ENCODE measurements around the gene LRBA. TPM values are rescaled to one million over a fixed set of nuclear protein-coding genes. Genes with fewer than 3 reads are reported as not detected.

Gene LRBA
- total RNA-seq, 5 donors from 2014 or later (not counting 1 experiment from before 2014, with no cell fraction given), result 56.1 to 81.7 (median 56.9) TPM

DNA sequence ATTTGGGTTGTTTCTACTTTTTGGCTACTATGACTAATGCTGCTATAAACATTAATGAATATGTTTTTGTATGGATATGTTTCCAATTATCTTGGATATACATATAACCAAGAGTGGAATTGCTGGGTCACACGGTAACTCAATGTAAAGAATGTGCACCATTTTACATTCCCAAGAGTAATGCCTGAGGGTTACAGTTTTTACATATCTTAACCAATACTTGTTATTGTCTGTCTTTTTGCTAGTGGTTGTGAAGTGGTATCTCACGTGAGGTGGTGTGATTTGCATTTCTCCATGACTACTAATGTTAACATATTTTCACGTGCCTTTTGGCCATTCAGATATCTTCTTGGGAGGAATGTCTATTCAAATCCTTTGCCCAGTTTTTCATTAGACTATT lies 633.5 kb downstream of the LRBA start:
- Histone ChIP-seq H3K9me3 (no peaks in the 10 kb centered on the region), H3K4me3 (ENCODE audit: control insufficient read depth in 1 of 2, extremely low read depth in 1 of 2, low read length in 1 of 2) (no peak overlapping the region), H3K27me3 (replicated peaks in 1 of 2; ENCODE audit: control insufficient read depth in 2 of 2, extremely low read depth in 1 of 2, insufficient read depth in 2 of 2, low read length in 1 of 2) (no peaks in the 10 kb centered on the region), H3K27ac (ENCODE audit: low read length) (no peak overlapping the region), H3K4me1 (ENCODE audit: control insufficient read depth in 1 of 2, extremely low read depth in 1 of 2, insufficient read depth in 2 of 2, low read length in 2 of 2) (no peaks in the 10 kb centered on the region), H3K36me3 (ENCODE audit: control insufficient read depth in 2 of 2, extremely low read depth in 1 of 2, insufficient read depth in 1 of 2, low read length in 1 of 2) (no peaks in the 10 kb centered on the region)
- H3K4me3 Mint-ChIP-seq, result no peak overlapping the region
- peaks cover 0 to 5% (median 0%) of the 10 kb centered on the region in 3 donors for H3K4me1 Mint-ChIP-seq
- ChIA-PET POLR2A (no interaction called here), CTCF (no interaction called here)
- H3K9me3 Mint-ChIP-seq, result no peaks in the 10 kb centered on the region
- H3K27me3 Mint-ChIP-seq, result no peaks in the 10 kb centered on the region
- H3K27ac Mint-ChIP-seq, result no peak overlapping the region
- no peak for DNase-seq
- no peak for ATAC-seq (replicated peaks in 1 of 4)
- no CpG with 5 or more reads among the region's 3 CpGs for WGBS (ENCODE audit: insufficient coverage)
- peaks cover 25% of the 10 kb centered on the region for H3K36me3 Mint-ChIP-seq

DNA sequence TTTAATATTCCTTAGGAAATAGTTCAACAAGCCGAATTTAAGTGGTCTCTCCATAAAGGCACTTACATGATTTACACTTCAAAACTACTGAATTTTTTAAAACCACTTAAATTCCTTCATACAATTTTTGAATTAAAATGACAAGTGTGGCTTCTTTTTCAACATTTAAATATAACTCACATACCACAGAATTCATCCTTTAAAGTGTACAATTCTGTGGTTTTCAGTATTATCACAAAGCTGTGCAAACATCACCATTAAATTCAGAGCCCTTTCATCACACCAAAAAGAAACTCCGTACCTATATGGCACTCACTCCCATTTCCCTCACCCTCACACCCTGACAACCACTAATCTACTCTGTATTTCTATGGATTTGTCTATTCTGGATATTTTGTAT lies 634.0 kb downstream of the LRBA start:
- POLR2A ChIA-PET, result no interaction called here
- Histone ChIP-seq H3K36me3 (ENCODE audit: control insufficient read depth in 2 of 2, extremely low read depth in 1 of 2, insufficient read depth in 1 of 2, low read length in 1 of 2) (no peaks in the 10 kb centered on the region), H3K9me3 (no peaks in the 10 kb centered on the region), H3K27ac (ENCODE audit: low read length) (no peak overlapping the region), H3K27me3 (replicated peaks in 1 of 2; ENCODE audit: control insufficient read depth in 2 of 2, extremely low read depth in 1 of 2, insufficient read depth in 2 of 2, low read length in 1 of 2) (no peaks in the 10 kb centered on the region), H3K4me1 (ENCODE audit: control insufficient read depth in 1 of 2, extremely low read depth in 1 of 2, insufficient read depth in 2 of 2, low read length in 2 of 2) (no peaks in the 10 kb centered on the region), H3K4me3 (ENCODE audit: control insufficient read depth in 1 of 2, extremely low read depth in 1 of 2, low read length in 1 of 2) (no peak overlapping the region)
- WGBS (ENCODE audit: insufficient coverage), result no CpG with 5 or more reads among the region's 2 CpGs
- peaks cover 0 to 5% (median 0%) of the 10 kb centered on the region in 3 donors for H3K4me1 Mint-ChIP-seq
- no peak overlapping the region for H3K27ac Mint-ChIP-seq
- CTCF ChIA-PET, result no interaction called here
- no peaks in the 10 kb centered on the region for H3K9me3 Mint-ChIP-seq
- ATAC-seq (replicated peaks in 1 of 4) (no peak), DNase-seq (no peak)
- no peaks in the 10 kb centered on the region for H3K27me3 Mint-ChIP-seq
- no peak overlapping the region for H3K4me3 Mint-ChIP-seq
- H3K36me3 Mint-ChIP-seq, result peaks cover 24% of the 10 kb centered on the region

DNA sequence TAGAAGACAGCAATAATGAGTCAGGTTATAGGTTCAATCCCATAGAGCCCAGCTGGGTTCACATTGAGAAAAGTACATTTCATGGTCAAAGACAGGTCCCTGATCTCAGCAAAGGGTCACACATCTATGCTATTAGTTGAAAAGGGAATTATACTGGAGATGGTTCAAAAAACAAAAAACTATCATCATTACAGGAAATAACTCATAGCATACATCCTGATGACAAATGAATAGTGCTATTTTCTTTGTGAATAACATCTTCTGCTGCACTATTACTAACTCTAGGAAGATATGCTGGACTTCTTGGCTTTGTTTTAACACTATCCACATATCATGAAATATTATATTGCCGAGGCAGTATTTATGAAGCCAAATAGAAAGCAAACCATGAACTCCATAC lies 635.6 kb downstream of the LRBA start:
- Mint-ChIP-seq H3K4me3 (no peak overlapping the region), H3K27ac (no peak overlapping the region), H3K4me1 (peaks cover 0 to 5% (median 0%) of the 10 kb centered on the region in 3 donors), H3K9me3 (no peaks in the 10 kb centered on the region), H3K27me3 (no peaks in the 10 kb centered on the region), H3K36me3 (peaks cover 34% of the 10 kb centered on the region)
- ChIA-PET POLR2A (no interaction called here), CTCF (no interaction called here)
- H3K36me3 ChIP-seq (ENCODE audit: control insufficient read depth in 2 of 2, extremely low read depth in 1 of 2, insufficient read depth in 1 of 2, low read length in 1 of 2), result no peaks in the 10 kb centered on the region
- H3K27ac ChIP-seq (ENCODE audit: low read length), result no peak overlapping the region
- ATAC-seq (replicated peaks in 1 of 4) (no peak), DNase-seq (no peak)
- no CpG with 5 or more reads among the region's 1 CpG for WGBS (ENCODE audit: insufficient coverage)
- H3K9me3 ChIP-seq, result no peaks in the 10 kb centered on the region
- no peaks in the 10 kb centered on the region for H3K4me1 ChIP-seq (ENCODE audit: control insufficient read depth in 1 of 2, extremely low read depth in 1 of 2, insufficient read depth in 2 of 2, low read length in 2 of 2)
- no peak overlapping the region for H3K4me3 ChIP-seq (ENCODE audit: control insufficient read depth in 1 of 2, extremely low read depth in 1 of 2, low read length in 1 of 2)
- H3K27me3 ChIP-seq (replicated peaks in 1 of 2; ENCODE audit: control insufficient read depth in 2 of 2, extremely low read depth in 1 of 2, insufficient read depth in 2 of 2, low read length in 1 of 2), result no peaks in the 10 kb centered on the region

DNA sequence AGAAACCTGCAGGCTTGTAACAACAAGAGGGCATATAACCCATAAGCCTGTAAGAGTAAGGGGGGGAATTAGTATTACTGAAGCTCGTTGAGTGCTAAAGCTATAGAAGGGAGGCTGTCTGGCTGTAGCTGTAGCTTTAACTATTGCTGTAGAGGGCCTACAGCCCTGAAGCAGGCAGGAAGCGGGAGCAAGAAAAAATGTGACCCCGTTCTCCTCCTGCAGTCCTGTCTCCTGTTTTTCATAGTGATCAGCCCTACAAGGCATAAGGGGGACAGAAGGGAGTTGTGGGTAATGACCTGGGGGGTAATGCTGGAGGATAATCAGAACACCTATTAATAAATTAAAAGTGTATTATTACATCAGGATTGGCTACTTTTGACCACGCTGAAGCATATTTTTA lies 640.1 kb downstream of the LRBA start:
- DNase-seq (no peak), ATAC-seq (replicated peaks in 1 of 4) (no peak)
- Mint-ChIP-seq H3K9me3 (no peaks in the 10 kb centered on the region), H3K36me3 (peaks cover 45% of the 10 kb centered on the region), H3K4me3 (no peak overlapping the region), H3K27me3 (no peaks in the 10 kb centered on the region), H3K27ac (no peak overlapping the region), H3K4me1 (no peaks in the 10 kb centered on the region)
- Histone ChIP-seq H3K27ac (ENCODE audit: low read length) (no peak overlapping the region), H3K9me3 (no peaks in the 10 kb centered on the region), H3K4me3 (ENCODE audit: control insufficient read depth in 1 of 2, extremely low read depth in 1 of 2, low read length in 1 of 2) (no peak overlapping the region), H3K27me3 (replicated peaks in 1 of 2; ENCODE audit: control insufficient read depth in 2 of 2, extremely low read depth in 1 of 2, insufficient read depth in 2 of 2, low read length in 1 of 2) (no peaks in the 10 kb centered on the region), H3K36me3 (ENCODE audit: control insufficient read depth in 2 of 2, extremely low read depth in 1 of 2, insufficient read depth in 1 of 2, low read length in 1 of 2) (no peaks in the 10 kb centered on the region), H3K4me1 (ENCODE audit: control insufficient read depth in 1 of 2, extremely low read depth in 1 of 2, insufficient read depth in 2 of 2, low read length in 2 of 2) (no peaks in the 10 kb centered on the region)
- WGBS (ENCODE audit: insufficient coverage), result 89% methylated on average over 1 of the region's 4 CpGs
- CTCF ChIA-PET, result no interaction called here
- POLR2A ChIA-PET, result no interaction called here

DNA sequence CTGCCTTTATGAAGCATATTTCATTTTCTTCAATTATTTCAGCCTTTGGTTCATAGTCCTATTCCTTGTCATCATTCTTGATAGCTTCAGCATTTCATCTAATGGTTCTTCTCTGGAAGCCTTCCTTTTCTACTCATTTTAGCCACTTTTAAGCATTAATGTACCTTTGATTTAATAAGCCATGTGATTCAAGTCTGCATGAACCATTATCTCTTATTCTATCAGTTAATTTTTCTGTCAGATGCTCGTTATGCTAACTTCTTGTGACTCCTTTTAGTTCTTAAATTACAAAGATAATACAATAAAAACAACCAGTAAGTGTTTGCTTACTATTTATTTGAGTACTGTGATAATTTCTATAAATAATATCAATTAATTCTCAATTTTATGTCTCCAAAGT lies 643.2 kb downstream of the LRBA start:
- POLR2A ChIA-PET, result no interaction called here
- no peak overlapping the region for H3K4me3 Mint-ChIP-seq
- DNase-seq (no peak), ATAC-seq (replicated peaks in 1 of 4) (no peak)
- CTCF ChIA-PET, result interaction anchor here in 1 of 2 donors (0.8 kb wide), 1 partner anchor 51 kb away, joined by 4 read pairs; no protein-coding TSS in a partner anchor
- H3K27ac ChIP-seq (ENCODE audit: low read length), result no peak overlapping the region
- no peaks in the 10 kb centered on the region for H3K27me3 Mint-ChIP-seq
- no peaks in the 10 kb centered on the region for H3K27me3 ChIP-seq (replicated peaks in 1 of 2; ENCODE audit: control insufficient read depth in 2 of 2, extremely low read depth in 1 of 2, insufficient read depth in 2 of 2, low read length in 1 of 2)
- H3K9me3 ChIP-seq, result no peaks in the 10 kb centered on the region
- no peaks in the 10 kb centered on the region for H3K9me3 Mint-ChIP-seq
- H3K36me3 ChIP-seq (ENCODE audit: control insufficient read depth in 2 of 2, extremely low read depth in 1 of 2, insufficient read depth in 1 of 2, low read length in 1 of 2), result no peaks in the 10 kb centered on the region
- no peak overlapping the region for H3K4me3 ChIP-seq (ENCODE audit: control insufficient read depth in 1 of 2, extremely low read depth in 1 of 2, low read length in 1 of 2)
- H3K36me3 Mint-ChIP-seq, result peaks cover 39% of the 10 kb centered on the region
- H3K4me1 ChIP-seq (ENCODE audit: control insufficient read depth in 1 of 2, extremely low read depth in 1 of 2, insufficient read depth in 2 of 2, low read length in 2 of 2), result no peaks in the 10 kb centered on the region
- H3K4me1 Mint-ChIP-seq, result peaks cover 0 to 6% (median 0%) of the 10 kb centered on the region in 3 donors
- no CpG with 5 or more reads among the region's 1 CpG for WGBS (ENCODE audit: insufficient coverage)
- H3K27ac Mint-ChIP-seq, result no peak overlapping the region

DNA sequence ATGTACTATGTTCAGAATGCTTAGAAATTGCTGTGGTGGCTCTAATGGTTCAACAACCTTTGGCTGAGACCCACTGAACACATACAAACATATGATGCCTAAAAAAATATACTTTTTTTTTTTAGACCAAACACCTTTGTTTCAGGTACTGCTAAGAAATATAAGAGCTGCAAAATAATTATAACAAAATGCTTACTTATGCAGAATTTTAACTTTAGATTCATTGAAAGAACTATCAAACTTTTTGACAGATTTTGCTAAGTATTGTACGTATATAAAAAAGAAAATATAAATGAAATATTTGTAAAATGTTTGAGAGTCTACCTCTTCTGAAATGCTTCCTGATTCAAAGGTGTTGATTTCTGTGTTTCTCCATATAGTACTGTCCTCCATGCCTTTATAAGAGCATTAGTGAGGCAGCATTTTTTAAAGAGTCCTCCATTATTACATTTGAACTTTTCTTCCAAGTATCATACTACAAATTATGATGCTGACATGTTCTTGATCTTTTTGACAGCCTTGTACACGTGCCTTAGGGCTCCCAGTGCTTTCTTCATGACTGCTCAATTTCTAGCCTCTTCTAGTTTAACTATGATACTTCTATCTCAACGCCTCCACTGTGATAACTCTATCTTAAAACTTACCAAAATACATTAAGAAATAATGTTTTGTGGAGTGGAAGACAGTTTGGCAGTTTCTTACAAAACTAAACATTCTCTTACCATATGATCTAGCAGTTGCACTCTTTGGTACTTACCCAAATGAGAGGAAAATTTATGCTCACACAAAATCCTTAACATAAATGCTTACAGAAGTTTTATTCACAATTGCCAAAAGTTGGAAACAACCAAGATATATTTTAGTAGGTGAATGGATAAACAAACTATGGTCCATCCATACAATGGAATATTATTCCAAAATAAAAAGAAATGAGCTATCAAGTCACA lies 645.4 kb downstream of the LRBA start:
- no peak for DNase-seq
- no peak overlapping the region for H3K4me3 ChIP-seq (ENCODE audit: control insufficient read depth in 1 of 2, extremely low read depth in 1 of 2, low read length in 1 of 2)
- H3K9me3 ChIP-seq, result no peaks in the 10 kb centered on the region
- ChIA-PET POLR2A (no interaction called here), CTCF (no interaction called here)
- Mint-ChIP-seq H3K4me3 (no peak overlapping the region), H3K27ac (no peak overlapping the region), H3K4me1 (peaks cover 0 to 6% (median 0%) of the 10 kb centered on the region in 3 donors), H3K27me3 (no peaks in the 10 kb centered on the region), H3K9me3 (no peaks in the 10 kb centered on the region), H3K36me3 (peaks cover 25% of the 10 kb centered on the region)
- no peak for ATAC-seq (replicated peaks in 1 of 4)
- no peaks in the 10 kb centered on the region for H3K36me3 ChIP-seq (ENCODE audit: control insufficient read depth in 2 of 2, extremely low read depth in 1 of 2, insufficient read depth in 1 of 2, low read length in 1 of 2)
- no peaks in the 10 kb centered on the region for H3K27me3 ChIP-seq (replicated peaks in 1 of 2; ENCODE audit: control insufficient read depth in 2 of 2, extremely low read depth in 1 of 2, insufficient read depth in 2 of 2, low read length in 1 of 2)
- H3K27ac ChIP-seq (ENCODE audit: low read length), result no peak overlapping the region
- WGBS (ENCODE audit: insufficient coverage), result no CpG with 5 or more reads among the region's 3 CpGs
- no peaks in the 10 kb centered on the region for H3K4me1 ChIP-seq (ENCODE audit: control insufficient read depth in 1 of 2, extremely low read depth in 1 of 2, insufficient read depth in 2 of 2, low read length in 2 of 2)
